Lower lobe of right lung (tissue), 2 donors: ENCODE results near the gene BCLAF1. TPM values are rescaled to one million over a fixed set of nuclear protein-coding genes. Genes with fewer than 3 reads are reported as not detected.

Experiments used
- ATAC-seq, 2 donors: fragments of 200-7000 bp; cut with Tn5 transposase; one replicate each; pipeline ENCODE4 v1.9.1; 2020 to 2022; ENCODE audit warnings: mild to moderate bottlenecking in 2 of 2, moderate library complexity in 2 of 2
- DNase-seq: peaks from one replicate; pipeline ENCODE4 v3.0.0-alpha.2; 2020
- H3K27ac ChIP-seq: fragments of 200-600 bp; one replicate; pipeline ENCODE4 v1.8.0; 2022
- H3K27me3 ChIP-seq: fragments of 200-600 bp; one replicate; pipeline ENCODE4 v1.8.0; 2022; ENCODE audit warnings: low read depth
- H3K36me3 ChIP-seq: fragments of 200-600 bp; one replicate; pipeline ENCODE4 v1.8.0; 2022; ENCODE audit warnings: mild to moderate bottlenecking
- H3K4me1 ChIP-seq: fragments of 200-600 bp; one replicate; pipeline ENCODE4 v1.8.0; 2022
- H3K4me3 ChIP-seq: fragments of 200-600 bp; one replicate; pipeline ENCODE4 v1.8.0; 2022; ENCODE audit warnings: mild to moderate bottlenecking
- H3K9me3 ChIP-seq: fragments of 200-600 bp; one replicate; pipeline ENCODE4 v1.8.0; 2022
- CTCF ChIP-seq: fragments of 200-600 bp; IDR thresholded peaks from one replicate; pipeline ENCODE4 v1.8.0; 2022; ENCODE audit warnings: antibody characterized with exemption, mild to moderate bottlenecking
- intact Hi-C: fragments of 100-400 bp; cut with DNase I; formaldehyde crosslinking; loops from one replicate; pipeline ENCODE4 v1.11.0; 2022
- total RNA-seq: library from RNA; stranded (reverse); fragmentation: NEBNext Ultra II Directional; extraction: Animal tissue kit (Norgen Biotek cat#: 25700); gene quantifications from one replicate; pipeline ENCODE4 v1.2.1, GENCODE V29; 2021
- donor health status: DM: no; HTN: yes; CAD: no; lungs with severe emphysema.

BCLAF1 gene
- total RNA-seq, 1 donor from 2014 or later, result 132 TPM

- Histone ChIP-seq H3K4me1 (no peaks in the 10 kb centered on the region), H3K4me3 (no peak overlapping the region), H3K36me3 (peaks cover 100% of the 10 kb centered on the region), H3K9me3 (no peaks in the 10 kb centered on the region), H3K27me3 (no peaks in the 10 kb centered on the region), H3K27ac (no peak overlapping the region)
- DNase-seq (no peak), ATAC-seq (no peak)
- intact Hi-C loops, result no loop called here
- no peak for TF ChIP-seq CTCF
Observed at GRCh38 chr6:136262940-136263339, 26.7 kb downstream of the BCLAF1 start.

GRCh38 chr6:136254851-136255466 lies 34.7 kb downstream of the BCLAF1 start:
- no peak for TF ChIP-seq CTCF
- ATAC-seq (no peak), DNase-seq (no peak)
- intact Hi-C loops, result no loop called here
- no peak overlapping the region for H3K4me3 ChIP-seq
- H3K27ac ChIP-seq, result no peak overlapping the region
- H3K9me3 ChIP-seq, result no peaks in the 10 kb centered on the region
- peaks cover 10% of the 10 kb centered on the region for H3K4me1 ChIP-seq
- H3K36me3 ChIP-seq, result peaks cover 43% of the 10 kb centered on the region
- H3K27me3 ChIP-seq, result no peaks in the 10 kb centered on the region

GRCh38 chr6:136253734-136254133 lies 35.9 kb downstream of the BCLAF1 start:
- H3K4me3 ChIP-seq, result no peak overlapping the region
- H3K9me3 ChIP-seq, result no peaks in the 10 kb centered on the region
- H3K27me3 ChIP-seq, result no peaks in the 10 kb centered on the region
- ATAC-seq (no peak), DNase-seq (no peak)
- H3K27ac ChIP-seq, result no peak overlapping the region
- no peak for TF ChIP-seq CTCF
- H3K36me3 ChIP-seq, result peaks cover 30% of the 10 kb centered on the region
- intact Hi-C loops, result no loop called here
- H3K4me1 ChIP-seq, result peaks cover 21% of the 10 kb centered on the region

DNA sequence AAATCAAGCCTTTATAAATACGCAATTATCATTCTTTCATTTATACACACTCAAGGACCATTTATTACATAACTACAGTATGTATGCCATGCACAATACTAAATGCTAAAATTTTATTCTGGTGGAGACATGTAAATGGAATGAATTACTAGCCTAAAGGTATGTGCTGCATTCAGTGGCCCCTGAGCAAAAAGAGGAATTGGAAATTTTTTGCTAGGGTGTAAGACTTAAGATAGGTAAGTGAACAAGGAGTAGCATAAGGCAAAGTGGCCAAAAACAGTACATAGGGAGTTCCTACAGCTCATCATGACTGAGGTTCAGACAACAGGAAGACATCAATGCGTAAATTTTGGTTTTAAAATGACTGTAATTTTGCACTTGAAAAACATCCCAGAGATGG lies 37.2 kb downstream of the BCLAF1 start:
- Histone ChIP-seq H3K9me3 (no peaks in the 10 kb centered on the region), H3K27ac (no peak overlapping the region), H3K27me3 (no peaks in the 10 kb centered on the region), H3K4me1 (peaks cover 21% of the 10 kb centered on the region), H3K36me3 (peaks cover 17% of the 10 kb centered on the region), H3K4me3 (no peak overlapping the region)
- intact Hi-C loops, result no loop called here
- no peak for TF ChIP-seq CTCF
- ATAC-seq (no peak), DNase-seq (no peak)

GRCh38 chr6:136251394-136251793 lies 38.3 kb downstream of the BCLAF1 start:
- TF ChIP-seq CTCF, result no peak
- intact Hi-C loops, result no loop called here
- no peaks in the 10 kb centered on the region for H3K27me3 ChIP-seq
- H3K4me1 ChIP-seq, result peaks cover 21% of the 10 kb centered on the region
- no peak for ATAC-seq
- no peak for DNase-seq
- no peaks in the 10 kb centered on the region for H3K9me3 ChIP-seq
- H3K36me3 ChIP-seq, result peaks cover 7% of the 10 kb centered on the region
- H3K4me3 ChIP-seq, result no peak overlapping the region
- H3K27ac ChIP-seq, result no peak overlapping the region

GRCh38 chr6:136250686-136251008 lies 39.0 kb downstream of the BCLAF1 start:
- H3K36me3 ChIP-seq, result no peaks in the 10 kb centered on the region
- H3K27me3 ChIP-seq, result no peaks in the 10 kb centered on the region
- peak overlapping the region; percentile 76 for H3K4me3 ChIP-seq
- peaks cover 21% of the 10 kb centered on the region for H3K4me1 ChIP-seq
- peak; percentile 4 to 29 for ATAC-seq
- intact Hi-C loops, result no loop called here
- TF ChIP-seq CTCF, result no peak
- no peaks in the 10 kb centered on the region for H3K9me3 ChIP-seq
- H3K27ac ChIP-seq, result peak overlapping the region; percentile 61
- DNase-seq, result no peak
